HG02571 (cell line): ENCODE data around the gene C1QTNF5.

Source experiments
- ATAC-seq: cut with Tn5 transposase; IDR thresholded peaks from one replicate; pipeline ENCODE4 v1.9.1; 2021; ENCODE audit warnings: mild to moderate bottlenecking, moderate library complexity; ENCODE audit not compliant: unreplicated experiment

C1QTNF5 gene

DNA sequence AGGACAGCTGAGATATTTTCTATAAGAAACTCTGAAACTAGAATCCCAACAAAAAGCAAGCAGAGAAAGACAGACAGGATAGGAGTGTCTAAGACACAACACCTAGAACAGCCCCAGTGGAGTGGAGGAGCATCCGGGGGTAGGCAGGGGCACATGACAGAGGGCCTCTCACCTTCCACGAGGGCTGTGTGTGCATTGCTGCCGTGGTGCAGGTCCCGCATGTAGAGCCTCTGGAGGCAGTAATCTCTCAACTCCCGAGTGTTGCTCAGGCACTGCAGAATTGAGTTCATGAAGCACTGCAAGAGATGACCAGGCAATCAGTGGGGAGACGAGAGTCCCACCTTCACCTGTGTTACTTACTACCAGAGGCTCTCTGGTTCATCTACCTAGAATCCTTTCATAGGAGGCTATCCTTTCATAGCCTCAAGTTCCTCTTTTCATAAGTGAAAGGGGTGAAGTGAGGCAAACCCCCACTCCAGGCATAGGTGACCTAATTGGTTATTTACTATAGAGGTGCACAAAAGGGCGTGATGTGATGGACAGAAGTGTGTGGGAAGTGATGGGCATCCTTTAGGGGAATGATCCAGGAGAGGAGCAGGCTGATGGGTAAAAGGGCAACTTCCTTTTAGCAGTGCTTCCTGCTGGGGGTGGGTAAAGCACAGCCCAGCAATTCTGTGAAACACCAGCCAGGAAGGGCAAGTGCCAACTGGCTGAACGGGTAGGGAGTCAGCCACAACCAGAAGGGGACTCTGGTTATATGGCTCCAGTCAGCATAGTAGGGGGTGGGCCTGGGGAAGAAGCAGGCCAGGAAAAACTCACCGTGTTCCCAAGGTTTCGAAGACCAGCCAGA is 18.9 kb upstream of the C1QTNF5 start:
- no peak for ATAC-seq

DNA sequence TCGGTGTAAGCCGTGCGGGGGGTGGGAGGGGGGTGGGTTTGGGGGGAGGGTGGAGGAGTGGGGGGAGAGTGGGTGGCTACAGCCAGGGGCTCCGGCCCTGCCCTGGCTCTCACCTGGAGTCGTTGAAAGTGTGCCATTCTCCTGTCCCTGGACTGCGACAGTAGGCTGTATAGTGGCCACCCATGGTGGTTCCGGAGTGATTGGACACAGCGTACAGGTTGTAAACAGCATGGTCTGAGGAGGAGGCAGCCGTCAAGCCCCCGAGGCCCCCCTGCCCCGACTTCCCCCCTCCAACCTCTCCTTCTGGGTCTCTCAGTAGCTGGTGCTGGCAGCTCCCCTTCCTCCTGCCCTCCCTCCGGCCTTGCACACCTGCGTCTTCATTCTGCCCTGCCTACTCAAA is 16.4 kb upstream of the C1QTNF5 start:
- no peak for ATAC-seq

DNA sequence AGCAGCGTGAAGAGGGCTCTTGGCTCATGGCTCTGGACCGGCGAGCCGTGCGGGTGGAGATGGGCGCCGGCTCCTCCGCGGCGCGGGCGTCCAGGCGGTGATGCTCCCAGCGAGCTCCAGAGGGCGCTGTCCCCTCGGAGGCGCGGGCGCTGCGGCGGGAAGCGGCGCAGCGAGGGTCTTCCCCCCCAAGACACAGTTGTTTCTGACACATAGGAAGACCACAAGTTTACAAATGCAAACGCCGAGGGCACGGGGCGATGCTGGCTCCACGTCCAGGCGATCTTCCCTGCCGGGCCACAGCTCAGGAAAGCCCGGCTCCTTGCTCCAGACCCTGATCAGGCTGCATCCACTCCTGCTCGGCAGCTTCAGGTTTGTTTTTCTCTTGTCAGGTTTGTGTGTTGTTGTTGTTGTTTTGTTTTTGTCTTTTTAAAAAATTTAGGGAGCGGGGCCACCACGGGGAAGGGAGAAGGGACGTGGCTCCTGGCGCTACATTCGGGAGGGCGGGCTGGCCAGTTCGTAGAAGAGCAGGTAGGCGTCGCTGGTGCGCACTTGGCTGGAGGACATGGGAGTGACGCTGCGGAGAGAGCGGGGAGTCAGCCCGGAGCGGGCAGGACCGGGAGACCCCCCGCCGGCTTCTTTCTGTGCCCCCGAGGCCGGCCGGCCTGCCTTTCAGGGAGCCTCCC is 15.8 kb upstream of the C1QTNF5 start:
- peak; percentile 62 for ATAC-seq

DNA sequence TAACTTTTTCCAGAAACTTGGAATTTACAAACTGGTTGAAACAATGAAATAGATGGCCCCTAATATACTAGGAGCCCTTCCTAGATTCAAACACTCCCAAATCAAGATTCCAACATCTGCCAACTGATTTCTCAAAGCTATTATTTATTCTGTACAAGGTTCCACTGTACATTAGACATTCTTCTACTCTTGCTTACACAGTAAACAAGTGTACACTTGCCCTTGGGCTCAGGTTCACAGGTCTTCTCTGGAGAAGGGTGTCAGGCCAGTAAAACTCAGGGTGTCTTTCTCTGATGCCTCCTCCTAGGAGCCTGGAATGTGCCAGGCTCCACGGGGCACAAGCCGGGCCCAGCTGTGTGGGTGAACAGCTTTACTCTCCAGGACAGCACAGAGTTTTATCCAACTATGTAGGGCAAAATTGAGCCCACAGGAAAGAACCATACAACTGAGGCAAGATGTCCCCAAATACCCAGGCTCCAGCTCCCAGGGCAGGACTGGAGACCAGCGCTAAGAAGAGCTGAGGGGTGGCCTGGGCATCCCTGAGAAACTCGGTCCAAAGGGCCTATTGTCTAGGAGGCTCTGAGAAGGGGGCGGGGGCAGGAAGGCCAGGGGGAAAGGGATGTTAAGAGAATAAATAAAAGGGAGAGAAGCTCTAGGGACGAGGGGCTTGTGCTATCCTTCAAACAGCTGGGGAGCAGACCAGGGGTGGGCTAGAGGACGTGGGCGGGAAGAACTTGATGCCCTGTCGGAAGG is 14.6 kb upstream of the C1QTNF5 start:
- ATAC-seq = no peak

DNA sequence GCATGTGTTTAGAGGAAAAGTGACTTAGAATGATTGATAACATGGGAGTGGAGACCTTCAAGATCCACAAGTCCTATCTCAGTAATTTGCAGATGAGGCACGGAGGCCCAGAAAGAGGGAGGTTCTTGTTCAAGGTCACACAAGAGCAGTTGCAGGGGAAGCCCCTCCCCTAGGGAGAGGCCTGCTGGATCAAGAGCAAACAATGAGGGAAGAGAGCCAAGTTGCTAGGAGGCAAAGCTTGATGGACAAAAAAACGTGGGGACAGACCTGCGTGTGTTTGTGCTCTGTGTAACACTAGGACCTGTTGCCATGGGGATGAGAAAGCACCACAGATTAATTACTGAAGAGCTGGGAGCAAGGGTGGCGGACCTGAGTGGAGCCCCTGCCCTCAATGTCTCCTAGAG is 12.2 kb upstream of the C1QTNF5 start:
- no peak for ATAC-seq

DNA sequence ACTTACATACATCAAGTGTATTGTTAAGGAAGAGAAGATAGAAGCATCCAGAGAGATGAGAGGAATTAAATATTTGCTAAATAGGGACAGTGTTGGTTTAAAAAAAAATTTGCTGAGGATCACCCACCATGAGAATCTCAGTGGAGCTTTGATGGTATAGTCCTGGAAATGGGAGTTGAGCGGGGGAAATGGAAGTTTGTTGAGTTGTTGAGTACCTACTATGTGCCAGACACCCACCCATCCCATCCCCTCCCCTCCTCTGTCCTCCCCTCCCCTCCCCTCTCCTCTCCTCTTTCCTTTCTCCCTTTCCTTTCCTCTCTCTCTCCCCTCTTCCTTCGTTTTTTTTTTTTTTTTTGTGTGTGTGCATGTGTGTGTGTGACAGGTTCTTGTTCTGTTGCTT is 10.5 kb upstream of the C1QTNF5 start:
- ATAC-seq = no peak

DNA sequence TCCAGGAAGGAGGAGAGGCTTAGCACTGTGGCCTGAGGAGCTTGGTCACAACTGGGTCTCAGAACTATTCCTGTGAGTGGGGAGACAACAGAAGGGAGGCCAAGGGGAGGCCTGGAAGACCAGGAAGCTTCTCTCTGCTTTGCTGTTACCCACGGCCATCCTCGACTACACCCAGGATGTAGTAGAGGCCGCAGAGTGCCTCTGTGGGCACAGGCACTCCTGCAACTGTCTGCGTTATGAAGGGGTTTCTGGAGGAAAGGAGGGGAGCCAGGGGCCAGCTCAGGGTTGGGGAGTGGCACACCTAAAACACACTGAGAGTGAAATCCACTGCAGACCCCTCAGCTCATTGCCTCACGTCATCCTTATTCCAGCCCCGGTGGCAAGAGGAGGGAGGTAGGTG is 9.6 kb upstream of the C1QTNF5 start:
- ATAC-seq = no peak

DNA sequence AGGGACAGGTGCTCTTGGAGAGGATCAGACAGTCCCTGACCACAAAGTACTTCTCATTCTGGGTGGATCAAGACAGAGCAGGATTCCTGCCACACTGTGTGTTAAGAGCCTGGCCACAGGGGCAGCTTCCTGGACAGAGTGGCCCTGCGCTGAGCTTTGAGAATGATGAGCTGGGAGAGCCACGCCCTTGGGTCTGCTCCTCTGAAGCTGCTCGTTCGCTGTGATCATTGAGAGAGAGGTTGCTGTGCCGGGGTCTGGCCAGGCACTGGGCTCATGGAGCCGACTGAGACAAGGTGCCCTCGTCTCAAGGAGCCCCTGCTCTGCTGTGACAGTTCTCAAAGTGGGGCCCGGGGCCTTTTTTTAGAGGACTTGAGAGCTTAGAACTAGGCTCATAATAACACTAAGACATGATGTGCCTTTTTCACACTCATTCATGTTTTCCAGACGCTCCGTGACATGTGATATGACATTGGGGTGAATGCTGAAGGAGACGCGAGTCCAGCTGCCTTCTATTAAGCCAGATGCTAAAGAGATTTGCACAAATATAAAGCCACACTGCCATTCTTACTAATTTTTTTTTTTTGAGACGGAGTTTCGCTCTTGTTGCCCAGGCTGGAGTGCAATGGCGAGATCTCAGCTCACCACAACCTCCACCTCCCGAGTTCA is 7.4 kb upstream of the C1QTNF5 start:
- no peak for ATAC-seq

DNA sequence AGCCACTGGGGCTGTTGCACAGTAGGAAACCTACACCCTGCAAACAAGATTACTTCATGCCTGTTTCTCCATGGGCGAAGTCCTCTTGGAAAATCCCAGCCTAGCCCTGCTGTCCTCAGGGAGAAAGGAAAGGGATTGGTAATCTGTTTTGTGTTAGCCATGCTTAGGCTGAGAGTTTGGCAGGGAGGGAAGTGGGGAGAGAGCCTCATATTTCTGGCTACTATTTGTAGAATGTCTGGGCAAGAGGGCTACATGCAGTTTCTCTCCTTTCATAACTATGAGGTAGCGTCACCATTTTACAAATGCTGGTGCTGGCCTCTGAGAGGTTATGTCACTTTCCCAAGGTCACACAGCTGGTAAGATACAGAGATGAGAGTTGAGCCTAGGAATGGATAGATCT is 6.6 kb upstream of the C1QTNF5 start:
- no peak for ATAC-seq

DNA sequence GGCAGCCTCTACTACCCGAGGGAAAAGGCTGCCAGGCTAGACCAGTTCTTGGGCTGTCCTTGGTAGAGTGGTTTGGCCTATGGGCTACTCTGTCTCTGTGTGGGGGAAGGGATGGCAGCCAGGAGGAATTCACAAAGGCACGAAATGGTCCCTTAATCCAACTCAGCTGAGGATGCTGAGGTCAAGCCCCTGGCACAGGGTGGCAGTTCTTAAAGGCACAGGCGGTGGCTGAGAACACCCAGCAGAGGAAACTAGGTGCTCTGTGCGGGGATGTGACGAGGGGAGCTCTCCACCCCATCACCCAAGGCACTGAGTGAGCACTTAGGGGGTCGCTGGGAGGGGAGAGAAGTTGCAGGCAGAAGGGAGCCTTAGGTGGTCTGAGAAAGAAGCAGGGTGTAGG is 5.9 kb upstream of the C1QTNF5 start, which contains the start of gene MFRP:
TSS of gene MFRP (minus strand) at position 101 of the 400 bp plus-strand sequence. CDS start 192 bp downstream, outside the sequence.
- ATAC-seq = no peak

DNA sequence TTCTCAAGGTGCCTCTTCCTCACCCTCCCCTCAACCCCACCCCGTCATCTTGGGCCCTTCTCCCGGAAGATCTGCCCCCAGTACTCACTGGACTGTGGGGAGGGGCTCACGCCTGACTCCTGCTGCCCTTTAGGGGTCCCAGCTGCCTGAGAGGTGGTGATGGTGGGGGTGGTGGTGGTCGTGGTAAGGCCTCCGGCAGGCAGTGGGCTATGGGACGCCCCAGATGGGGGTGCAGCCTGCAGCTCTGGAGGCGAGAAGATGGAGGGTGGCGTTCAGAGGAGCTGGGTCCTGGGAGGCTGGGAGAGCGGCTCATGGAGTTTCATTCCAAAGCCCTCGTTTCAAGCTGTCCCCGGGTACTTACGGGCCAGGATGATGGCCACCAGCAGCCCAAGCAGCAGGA is 5.0 kb upstream of the C1QTNF5 start:
- no peak for ATAC-seq

DNA sequence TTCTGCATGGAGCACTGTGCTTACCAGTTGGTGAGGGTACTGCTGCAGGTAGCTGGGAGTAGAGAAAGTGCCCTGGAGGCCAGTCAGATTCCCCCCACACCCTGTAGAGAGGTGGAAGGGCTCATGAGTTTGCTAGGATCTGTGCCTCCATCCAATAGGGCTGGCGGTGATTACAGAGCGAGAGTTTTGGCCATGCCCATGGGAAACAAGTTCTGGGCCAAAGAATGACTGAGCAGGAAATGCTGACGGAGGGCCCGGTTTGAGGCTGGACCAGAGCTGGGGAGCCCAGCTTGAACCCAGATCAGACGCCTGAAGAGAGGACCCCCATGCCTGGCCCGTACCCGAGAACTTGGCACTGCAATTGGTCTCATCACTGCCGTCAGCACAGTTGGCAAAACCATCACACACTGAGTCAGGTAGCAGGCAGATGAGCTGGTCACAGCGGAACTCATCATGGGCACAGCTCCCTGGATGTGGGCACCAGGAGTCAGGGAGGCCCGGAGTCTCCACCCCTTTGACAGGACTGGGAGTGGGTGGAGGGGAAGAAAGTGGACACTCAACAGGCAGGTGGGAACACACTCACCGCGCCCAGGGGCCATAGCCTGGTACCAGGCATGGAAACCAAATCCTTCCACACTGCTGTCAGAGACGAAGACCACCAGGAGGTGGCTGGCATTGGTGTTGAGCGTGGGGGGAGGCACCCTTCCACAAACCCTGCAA is 3.8 kb upstream of the C1QTNF5 start:
- no peak for ATAC-seq

DNA sequence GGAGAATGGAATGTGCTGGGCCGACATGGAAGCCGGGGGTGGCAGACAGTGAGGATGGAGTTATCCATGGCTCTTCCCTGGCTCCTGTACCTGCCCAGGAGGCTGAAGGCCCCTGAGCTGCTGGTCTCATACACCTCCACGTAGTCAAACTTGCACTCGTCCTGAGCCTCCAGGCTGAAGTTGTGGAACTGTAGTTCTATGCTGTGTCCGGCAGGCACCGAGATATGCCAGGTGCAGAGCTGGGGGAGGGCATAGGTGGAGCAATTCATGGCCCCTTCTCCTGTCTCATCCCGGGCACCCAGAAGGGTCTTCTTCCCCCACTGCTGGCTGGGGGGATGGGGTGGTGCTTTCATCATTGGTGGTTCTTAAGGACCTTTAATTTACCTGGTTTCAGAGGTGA is 3.0 kb upstream of the C1QTNF5 start:
- ATAC-seq = no peak

DNA sequence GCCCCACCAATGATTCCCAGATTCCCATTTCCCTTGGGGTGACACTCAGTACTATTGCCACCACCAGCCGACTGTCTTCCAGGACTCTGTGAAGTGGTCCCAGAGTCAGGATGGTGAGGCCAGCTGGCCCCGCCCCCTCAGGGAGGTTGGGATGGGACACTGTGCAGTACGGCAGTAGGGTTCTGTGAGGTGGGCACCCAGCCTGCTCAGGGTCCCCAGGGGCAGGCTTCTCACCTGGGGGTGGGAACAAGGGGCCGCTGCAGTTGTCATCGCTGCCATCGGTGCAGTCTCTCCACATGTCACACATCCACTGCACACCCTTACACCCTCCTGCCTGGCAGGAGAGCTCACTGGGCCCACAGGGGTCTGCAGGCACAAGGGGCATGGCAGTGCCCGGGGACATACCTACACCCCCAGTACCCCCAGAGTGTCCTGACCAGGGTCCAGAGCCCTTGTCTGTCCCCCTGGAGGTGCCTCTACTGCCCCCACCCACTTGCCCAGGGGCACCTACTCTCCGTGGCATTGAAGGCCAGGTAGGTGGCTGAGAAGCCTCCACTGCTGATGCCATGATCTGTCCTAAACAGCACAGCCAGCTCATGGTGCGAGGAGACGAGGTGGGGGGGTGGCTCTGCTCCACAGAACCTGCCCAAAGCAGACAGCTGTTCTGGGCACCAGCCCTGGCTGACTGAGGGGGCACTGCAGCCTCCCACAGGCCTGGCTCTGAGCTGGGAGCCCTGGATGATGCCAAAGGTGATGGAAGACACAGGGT is 1.9 kb upstream of the C1QTNF5 start:
- no peak for ATAC-seq

DNA sequence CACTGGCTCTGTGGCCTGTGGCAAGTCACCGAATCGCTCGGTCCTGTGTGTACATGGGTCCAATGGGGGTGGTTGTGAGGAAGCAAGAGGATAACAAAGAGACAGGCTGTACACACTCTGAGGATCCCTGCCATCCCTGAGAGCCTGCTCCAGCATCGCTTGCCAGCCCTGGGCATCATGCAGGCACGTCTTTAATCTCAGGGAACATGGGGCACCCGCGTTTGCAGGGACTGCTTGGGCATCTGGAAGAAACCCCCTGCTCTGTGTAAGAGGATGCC is 1.3 kb upstream of the C1QTNF5 start:
- ATAC-seq = no peak

DNA sequence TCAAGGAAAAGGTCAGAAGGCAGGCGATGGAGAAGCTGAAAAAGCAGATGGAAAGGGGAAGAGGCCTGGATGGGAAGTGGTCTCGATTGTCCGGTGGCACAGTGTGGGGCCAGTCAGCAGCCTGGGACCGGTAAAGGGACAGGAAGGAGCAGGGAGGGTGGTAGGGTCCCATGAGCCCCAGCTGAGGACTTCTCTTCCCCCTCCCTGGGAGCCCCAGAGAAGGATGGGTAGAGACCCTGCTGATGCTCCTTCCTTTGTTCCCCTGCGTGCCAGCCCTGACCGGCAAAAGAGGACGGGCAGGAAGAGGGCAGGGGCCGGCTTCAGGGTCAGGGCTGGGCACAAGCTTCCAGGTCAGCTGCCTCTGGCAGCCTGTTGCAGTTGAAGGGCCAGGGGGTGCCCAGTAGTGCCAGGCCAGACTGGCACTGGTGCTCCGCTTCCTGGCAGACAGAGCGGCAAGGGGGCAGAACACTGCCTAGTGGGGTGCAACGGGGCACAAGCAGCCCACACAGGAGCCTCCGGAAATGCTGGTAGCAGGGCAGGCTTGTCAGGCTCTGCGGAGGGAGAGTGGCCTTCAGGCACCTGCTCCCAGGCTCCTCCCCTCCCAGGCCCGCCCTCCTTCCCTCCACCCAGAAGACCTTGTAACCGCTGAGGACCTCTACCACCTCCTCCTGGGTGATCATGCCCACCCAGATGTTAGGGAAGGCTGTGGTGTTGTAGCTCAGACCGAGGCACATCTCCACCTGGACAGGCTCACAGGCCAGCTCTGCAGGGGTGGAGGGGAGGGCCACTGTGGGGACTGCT is 739 bp upstream of the C1QTNF5 start:
- no peak for ATAC-seq

DNA sequence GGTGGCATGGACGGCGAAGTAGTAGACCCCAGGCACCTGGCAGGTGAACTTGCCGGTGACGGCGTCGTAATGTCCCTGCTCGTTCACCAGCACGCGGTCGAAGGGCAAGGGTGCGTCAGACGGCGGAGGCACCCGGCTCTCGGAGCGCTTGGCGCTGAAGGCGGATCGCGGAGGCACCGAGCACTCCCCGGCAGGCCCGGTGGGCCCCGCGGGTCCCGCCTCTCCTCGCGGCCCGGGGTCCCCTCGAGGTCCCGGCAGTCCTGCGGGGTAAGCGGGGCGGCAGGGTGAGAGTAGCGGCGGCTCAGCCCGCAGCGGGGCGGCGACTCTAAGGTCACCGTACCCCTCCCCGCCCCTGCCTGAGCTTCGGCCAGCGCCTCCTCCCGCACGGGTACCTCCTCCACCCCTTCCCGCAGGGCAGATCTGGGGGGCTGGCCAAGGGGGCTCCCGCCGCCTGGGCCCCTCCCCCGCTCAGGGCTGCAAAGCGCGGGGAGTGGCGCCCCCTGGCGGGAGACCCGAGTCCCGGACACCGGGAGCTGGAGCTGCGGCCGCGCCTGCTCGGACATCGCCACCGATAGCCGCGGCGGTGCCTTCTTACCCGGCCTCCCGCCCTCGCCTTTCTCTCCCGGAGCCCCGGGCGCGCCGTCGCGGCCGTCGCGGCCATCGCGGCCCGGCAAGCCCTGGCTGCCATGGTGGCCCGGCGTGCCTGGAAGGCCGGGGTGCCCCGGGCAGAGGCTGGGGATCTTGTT is 921 bp downstream of the C1QTNF5 start:
- no peak for ATAC-seq

DNA sequence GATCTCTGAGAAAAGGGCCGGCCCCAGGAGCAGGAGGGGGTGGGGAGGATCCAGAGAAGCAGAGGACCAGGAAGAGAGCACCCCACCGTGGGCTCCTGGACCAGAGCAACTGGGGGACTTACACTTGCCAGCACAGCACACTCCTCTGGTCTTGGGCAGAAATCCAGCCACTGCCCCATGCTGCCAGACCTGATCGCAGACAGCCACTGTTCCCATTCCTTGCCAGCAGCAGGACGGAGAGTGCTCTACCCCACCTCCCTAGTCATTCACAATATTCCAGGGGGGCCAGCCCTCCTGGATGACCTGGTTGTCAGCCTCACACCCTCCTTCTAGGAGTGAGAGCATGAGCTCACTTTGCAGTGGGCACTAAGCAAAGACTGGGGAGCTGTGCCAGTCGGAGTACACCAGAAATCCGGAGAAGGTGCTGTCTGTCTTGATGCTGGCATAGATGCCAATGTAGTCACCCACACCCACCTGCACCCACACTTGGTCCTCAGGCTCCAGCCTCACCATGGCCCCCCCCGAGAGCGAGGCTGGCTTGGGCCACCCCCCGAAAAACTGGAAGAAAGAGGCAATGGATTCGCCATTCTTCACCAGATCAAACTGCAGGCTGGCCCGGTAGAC is 1.6 kb downstream of the C1QTNF5 start:
- ATAC-seq = no peak
